Stimulated activated CD4-positive, alpha-beta T cell treated with anti-CD3 and anti-CD28 coated beads, Interleukin-12 subunit alpha, Interleukin-12 subunit beta, amount 100 ng/mL, for 24 hours (primary cell): Measurements from ENCODE around the gene NOL6.
"Not testable (repeated sequence)": the region's sequence is repeated elsewhere in the genome, so short reads cannot be mapped to it uniquely, and the experiment has no call there.

Experiments
- DNase-seq, 2 experiments: peaks; one replicate each; pipeline ENCODE4 v3.0.0-alpha.2; 2020; ENCODE audit warnings: low read depth in 2 of 2

NOL6 gene

DNA sequence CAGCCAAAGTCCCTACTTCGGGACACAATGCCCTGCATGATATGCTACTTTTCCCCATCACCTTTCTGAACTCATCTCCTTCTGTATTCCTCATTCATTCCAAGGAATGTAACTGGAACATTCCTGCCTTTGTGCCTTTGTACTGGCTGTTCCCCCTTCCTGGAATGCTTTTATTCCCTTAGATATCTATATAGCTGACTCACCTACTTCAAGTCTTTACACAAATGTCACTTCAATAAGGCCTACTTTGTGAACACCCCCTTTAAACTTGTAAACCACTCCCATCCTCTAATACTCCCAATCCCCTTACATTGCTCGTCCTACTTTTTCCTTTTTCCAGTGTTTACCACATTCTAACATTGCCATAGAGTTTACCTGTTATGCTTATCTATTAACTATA lies 2.4 kb downstream of the NOL6 start:
- no peak for DNase-seq

DNA sequence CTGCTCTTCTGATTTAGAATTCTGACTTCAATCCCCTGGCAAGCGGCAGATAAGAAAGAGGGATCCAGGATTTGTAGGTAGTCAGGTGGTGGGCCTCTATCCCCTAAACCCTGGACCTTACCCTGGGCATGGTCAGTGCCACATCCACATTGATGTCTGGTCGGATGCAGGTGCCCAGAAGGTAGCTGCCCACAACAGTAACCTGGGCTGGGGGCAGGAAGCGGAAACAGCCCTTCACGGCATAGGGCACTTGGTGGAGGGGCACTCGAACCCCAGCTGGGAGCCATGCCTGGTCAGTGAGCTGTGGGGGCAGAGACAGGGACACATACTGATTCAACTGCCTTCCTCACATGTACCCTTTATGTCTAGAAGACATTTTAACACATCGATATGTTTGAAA lies 3.8 kb downstream of the NOL6 start:
- no peak for DNase-seq

DNA sequence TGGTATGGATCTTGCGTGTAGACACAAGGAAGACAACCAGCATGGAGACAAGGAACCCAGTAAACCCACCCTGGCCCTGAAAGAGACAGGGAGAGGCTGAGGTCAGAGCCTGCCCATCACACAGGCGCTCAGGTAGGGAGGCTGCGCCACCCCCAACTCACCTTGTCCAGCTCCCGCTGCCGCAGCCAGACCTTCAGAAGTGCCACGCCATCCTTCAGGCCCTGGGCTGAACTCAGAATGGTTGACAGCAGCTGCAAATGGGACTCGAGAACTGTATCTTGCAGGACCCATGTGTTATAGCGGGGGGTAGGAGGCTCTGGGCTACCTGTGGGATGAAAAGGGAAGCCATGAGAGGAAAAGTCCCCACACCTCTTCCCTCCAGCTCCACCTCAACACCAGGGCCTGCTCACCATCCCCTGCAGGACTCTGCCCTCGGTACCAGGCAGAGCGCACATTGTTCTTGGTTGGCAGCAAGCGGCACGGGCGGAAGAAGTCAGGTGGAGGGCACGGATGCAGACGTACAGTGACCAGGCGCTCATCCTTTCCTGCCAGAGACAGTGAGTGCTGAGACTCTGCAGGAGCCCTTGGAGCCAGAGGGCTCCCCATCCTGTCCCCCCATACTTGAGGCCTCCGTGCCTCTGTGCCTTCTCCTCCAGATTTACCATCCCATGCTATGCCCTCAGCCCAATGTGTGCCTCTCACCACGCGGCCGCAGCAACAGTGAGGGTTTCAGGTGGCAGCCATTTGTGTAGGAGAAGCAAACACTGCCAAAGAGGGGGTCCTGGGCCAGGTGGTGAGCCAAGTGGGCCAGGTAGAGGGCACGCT lies 4.7 kb downstream of the NOL6 start:
- no peak for DNase-seq

DNA sequence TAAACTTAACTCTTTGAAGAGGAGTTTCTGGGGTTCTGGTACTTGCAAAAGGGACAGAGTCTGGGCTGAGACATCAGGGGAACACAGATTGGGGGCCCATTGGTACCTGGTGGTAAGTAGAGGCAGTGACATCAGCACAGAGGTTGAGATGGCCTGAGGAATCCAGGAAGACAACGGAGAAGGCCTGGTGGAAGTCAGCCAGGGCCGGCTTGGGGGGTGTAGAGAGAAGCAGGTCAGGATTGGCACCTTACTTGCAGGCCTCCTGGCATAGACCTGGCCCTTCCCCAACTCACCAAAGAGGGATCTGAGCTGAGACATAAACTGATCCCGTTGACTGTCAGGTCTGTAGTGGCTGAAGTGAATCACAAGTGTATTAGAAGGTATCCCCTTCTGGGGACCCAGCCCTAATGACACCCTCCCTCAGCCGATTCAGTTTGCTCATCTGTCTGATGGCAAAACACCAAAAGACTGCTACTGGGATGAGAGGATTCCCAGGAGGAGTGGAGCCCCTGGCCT lies 5.5 kb downstream of the NOL6 start:
- DNase-seq = no peak

DNA sequence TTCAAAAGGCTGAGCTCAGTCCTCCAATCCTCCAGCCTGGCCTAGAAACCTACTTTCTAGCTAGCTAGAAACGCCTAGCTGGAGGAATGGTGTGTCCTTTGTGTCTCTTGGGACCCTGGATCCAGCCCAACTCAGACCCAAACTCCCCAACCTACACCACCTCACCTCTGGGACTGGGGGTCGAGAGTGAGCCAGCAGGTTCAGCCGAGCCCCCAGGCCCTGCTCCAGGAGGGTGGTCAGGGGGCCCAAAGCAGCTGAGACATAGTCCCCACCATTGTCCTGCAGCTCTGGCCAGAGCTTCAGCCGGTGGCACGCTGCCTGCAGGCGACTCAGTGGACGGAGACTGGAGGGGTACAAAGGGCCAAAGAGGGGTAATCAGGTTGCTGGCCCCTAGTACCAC lies 6.2 kb downstream of the NOL6 start:
- DNase-seq = no peak

DNA sequence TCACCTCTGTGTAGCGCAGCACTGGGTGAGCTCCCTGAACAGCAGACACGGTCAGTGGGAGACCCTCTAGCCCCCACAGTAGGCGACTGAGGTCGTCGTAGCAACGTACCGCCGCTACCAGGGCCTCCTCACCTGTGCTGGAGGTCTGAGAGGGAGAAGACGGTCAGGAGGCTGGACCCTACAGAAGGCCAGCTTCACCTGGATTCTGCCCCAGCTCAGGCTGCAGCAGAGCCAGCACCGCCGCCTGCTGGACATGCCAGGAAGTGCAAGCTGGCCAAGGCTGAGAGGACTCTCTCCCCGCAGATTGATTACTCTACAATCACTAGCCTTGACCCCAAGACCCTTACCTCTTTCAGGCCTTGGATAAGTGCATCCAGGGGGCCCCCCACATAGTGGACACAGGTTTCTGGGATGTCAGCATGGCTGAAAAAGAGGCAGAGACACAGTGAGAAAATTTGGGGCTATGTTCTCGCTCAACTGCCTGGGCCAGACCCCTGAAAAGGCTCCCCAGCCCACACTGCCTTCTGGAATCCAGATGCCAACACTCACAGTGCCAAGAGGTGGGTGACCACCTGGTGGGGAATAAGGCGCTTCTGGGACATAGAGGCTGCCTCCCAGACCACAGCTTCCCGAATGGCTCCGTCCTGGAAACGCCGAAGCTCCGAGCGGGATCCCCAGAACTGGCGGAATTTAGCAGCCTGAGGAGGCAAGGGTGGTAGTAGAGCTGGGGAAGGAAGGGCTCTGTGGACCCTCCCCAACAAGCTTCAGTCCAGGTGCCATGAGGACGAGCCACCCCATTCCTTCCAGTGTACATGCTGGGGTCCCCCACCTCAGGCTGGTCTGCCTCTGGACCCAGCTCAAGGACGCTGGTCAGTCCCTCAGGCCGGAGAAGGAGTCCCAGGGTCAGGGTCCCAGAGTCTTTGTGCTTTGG lies 6.9 kb downstream of the NOL6 start:
- DNase-seq = peak in 1 of 2 experiments; percentile 66

DNA sequence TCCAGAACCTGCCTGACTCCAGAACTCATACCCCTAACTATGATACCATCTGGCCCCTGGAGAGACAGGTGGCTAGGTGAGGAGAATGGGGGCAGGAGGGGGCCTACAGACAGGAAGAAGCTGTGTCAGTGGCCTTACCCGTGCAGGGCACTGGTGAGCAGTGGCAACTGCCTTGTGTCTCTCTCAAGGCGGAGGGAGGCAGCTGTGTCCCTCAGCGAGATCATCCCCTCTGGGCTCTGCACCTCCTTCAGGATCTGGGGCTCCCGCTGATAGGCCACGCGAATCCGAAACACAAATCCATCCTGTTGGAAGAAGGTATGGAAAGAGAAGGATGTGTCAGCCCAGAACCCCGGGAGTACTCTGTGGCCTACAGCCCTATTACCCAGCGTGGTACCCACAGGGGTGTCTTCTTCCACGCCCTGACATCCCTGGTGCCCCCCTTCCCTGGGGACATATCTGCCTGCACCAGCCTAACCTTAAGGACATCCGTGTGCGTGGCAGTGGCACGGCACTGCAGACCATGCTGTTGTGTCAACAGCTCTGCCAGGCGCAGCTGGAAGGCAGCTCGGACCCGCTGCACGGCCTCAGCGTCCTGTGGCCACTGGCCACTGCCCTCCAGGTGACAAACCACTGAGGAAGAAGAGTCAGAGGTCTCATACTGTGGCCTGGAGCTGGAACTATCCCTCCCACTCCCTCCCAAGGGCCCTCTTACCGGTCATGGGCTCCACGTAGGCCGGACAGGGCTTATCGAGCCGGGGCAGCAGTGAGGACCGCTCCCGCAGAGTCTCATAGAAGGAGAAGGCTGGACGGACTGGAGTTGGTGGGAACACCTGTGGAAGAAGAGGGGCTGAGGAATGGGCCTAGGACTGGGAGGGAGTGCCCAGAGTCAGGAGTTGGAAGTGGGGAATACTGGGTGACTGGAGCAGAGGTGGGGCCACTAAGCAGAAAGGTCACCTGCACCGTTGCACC lies 7.8 kb downstream of the NOL6 start:
- no peak for DNase-seq

DNA sequence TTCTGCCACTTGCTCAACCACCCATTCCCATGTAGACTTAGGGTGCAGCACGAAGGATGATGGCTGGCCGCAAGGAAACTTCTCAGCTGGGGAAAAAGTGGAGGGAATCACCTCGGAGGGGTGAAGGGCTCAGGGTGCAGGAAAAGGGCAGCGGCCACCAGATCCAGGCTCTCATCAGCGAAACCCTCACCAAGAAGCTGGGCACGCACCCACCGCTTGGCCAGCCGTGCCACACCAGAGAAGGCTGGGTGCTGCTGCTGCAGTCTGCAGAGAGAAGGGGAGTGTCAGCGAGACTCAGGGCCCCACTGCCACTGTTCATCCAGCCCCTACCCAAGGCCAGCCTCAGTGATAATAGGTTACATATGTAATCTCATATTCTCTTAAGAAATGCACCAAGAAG lies 8.6 kb downstream of the NOL6 start:
- DNase-seq = no peak

DNA sequence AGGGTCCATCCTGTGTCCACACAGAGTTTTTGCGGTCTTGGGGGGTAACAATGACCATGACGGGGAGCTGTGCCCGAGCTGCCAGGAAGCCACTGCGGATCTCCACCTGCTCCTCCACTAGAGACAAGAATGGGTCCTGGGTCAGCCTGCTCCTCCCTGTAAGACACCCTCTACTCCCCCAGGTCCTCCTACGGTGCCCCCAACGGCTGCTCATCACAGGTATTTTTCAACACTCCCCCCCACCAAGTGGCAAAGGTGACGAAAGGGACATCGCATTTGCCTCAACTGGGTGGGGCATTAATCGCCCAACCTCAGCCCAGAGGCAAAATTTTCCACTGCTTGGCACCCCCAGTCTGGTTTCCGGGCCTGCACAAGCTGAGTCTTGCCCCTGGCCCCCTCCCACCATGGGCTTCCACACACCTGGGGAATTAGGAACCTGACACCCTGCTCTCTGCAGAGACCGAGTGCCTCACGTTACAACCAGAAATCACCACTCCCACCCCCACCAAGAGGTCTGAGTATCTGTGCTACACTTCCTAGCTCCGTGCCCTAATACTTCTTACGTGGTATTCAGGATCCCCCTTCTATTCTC lies 9.6 kb downstream of the NOL6 start:
- DNase-seq = no peak

DNA sequence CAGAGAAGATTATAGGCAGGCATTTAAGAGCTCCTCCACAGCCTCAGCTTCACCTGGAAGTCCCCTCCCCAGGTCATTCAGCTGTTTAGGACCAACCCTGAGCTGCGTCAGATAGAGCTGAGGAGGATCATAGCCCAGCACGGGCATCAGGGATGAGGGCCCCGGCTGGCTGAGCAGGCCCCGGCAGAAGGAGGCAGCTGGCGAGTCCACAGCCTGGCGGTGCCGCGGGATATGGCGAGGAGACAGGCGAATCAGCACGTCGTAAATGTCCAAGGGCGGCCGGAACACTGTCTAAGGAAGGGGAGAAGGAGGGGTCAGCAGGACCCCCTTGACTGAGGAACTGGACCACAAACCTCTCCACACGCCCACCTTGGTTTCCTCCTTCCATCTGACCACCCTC lies 10.6 kb downstream of the NOL6 start:
- no peak for DNase-seq

DNA sequence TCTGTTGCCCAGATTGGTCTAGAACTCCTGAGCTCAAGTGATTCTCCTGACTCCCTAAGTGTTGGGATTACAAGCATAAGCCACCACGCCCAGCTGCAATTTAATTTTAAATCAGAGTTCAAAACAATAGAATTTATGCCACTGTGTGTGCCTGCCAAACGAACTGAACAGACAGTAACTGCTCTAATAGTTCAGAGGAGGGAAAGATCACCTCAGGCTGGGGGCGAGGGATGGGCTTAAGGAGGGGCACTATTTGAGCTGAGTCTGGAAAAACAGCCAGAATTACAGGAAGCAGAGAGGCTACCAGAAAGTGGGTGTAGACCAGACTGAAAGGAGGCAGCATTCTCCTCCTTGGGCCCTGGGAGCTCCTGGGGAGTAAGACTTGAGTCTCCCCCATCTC lies 12.2 kb downstream of the NOL6 start:
- DNase-seq = no peak

DNA sequence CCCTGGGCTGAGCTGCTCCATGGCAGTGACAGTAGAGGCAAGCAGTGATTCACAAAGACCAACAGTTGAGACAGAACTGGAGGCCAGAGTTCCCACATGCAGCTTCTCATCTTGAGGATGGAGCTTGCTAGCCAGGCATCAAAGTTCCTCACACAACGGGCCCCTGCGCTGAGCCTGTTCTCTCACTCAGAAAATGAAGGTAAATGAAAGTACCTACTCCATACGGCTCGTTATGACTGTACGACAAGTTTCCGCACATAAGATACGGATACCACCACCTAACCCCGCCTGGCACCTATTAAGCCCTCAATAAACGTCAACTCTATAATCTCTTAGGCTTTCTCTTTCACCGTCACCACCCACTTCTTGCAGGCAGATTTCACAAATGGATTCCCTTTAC lies 12.9 kb downstream of the NOL6 start:
- DNase-seq = no peak

DNA sequence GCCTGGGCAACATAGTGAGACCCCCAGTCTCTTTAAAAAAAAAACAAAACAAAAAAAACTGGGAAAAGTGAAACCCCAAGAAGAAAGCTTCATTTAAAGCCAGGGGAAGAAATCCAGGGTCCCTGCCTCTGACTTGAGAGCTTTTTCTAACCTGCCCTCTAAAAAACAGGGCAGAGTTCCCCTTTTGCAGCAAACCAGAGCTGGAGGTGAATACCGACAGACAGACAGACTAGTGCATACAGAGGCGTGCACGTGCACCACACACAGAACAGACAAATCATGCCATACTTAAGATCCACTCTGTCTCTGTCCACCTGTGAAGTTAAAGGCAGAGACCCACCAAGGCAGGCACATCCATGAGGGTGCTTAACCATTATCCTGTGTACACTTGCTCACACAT lies 14.6 kb downstream of the NOL6 start:
- DNase-seq = no peak

DNA sequence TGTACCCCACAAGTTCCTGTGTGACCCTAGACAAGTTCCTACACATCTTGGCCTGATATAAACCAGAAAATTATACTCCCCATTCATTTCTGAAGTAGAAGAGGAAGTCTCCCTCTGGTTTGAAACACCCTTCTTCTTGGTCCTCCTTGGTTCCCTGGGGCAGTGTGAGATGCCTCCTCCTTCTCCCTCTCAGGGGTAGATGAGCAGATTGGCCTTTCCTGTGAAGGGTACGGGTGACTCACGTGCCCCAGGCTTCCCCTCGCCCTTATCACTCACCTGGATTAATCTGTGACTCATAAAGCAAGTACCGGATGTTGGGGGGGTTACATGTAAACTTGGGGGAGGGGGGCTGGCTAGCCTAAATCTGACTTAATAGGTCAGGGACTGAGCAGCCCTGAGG lies 15.3 kb downstream of the NOL6 start:
- DNase-seq = peak in 1 of 2 experiments; percentile 26

DNA sequence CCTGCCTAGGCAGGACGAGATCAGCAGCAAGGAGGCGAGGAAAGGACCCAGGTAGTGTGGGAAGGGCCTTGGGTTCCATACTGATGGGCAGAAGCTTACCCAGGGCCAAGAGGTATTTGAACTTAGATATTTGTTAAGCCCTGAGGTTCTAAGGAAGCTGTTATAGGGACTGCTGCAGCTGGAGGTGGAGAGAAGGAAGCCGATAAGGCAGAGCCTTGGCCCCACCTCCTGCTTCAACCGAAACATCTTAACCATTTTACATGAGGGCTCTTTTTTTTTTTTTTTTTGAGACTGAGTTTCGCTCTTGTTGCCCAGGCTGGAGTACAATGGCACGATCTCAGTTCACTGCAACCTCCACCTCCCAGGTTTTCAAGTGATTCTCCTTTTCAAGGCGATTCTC lies 17.8 kb downstream of the NOL6 start:
- no peak for DNase-seq

DNA sequence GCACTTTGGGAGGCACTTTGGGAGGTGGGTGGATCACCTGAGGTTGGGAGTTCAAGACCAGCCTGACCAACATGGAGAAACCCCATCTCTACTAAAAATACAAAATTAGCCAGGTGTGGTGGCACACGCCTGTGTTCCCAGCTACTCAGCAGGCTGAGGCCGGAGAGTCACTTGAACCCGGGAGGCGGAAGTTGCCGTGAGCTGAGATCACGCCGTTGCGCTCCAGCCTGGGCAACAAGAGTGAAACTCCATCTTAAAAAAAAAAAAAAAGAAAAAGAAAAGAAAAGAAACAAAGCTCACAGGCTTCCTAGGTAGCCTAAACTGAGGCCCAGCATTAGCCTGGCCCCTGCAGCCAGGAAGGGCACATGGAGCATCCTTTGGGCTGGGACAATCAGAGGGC lies 18.3 kb downstream of the NOL6 start:
- DNase-seq = not testable (repeated sequence)

DNA sequence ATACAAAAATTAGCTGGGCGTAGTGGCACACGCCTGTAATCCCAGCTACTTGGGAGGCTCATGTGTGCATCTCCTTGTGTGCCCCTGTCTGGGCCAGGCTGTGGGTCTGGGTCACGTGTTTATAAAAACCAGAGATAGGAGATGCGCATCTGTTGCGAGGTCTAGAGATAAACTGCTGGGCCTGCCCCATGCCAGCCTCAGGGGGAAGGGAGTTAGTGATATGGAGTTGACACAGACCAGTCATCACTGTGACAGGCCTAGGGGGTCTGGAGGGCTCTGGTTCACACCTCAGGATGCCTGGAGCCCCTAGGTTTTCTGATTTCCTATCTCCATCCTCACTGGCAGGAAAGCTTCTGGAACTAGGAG lies 19.1 kb downstream of the NOL6 start:
- DNase-seq = not testable (repeated sequence)

DNA sequence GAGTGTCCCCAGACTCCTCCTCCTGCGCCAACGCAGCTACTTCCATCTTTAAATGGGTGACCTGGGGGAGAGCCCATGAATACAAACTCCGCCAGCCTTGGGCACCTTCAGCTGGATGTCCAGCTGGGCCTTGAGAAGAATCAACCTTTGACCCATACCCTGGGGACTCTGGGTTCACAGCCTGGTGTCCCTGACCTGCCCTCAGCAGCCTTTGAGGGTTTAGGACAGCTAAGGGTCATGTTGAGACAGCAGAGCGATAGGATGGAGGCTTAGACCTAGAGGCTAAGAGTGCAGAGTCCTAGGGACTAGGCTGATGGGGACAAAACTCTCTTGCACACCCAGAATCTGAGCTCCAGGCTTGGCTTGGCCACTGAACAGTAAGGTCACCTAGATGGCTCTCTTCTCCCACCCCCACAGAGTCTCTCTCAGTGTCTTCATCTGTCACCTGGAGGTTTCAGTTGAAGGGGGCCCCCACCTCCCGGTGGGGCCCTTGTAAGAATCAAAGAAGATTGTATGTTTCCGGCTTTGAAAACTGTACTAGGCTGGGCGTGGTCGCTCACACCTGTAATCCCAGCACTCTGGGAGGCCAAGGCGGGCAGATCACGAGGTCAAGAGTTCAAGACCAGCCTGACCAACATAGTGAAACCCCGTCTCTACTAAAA lies 19.6 kb downstream of the NOL6 start:
- DNase-seq = no peak

DNA sequence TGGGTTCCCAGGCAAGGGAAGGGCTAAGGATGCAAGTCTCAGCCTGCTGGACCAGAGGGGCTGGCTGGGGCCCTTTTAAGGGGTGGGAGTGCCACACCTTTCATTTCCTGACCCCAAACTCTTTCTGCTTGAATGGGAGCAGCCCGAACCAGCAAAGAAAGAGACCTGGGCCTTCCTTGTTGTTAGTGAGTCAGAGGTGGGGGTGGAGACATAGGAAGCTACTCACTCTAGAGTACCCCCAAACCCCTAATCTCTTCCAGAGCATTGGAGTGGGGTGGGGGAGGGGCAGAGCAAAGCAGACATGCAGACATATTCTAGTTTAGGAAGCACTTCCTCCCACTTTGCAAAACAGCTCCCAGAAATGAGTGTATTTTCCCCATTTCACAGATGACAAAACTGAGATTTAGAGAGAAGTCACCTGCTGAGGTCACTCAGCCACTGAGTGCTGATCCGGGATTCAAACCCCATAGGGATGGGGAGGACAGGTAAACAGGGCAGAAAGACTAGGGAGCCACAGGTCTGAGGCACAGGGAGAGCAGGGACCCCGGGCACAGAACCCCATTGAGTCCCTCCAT lies 20.4 kb downstream of the NOL6 start:
- no peak for DNase-seq

DNA sequence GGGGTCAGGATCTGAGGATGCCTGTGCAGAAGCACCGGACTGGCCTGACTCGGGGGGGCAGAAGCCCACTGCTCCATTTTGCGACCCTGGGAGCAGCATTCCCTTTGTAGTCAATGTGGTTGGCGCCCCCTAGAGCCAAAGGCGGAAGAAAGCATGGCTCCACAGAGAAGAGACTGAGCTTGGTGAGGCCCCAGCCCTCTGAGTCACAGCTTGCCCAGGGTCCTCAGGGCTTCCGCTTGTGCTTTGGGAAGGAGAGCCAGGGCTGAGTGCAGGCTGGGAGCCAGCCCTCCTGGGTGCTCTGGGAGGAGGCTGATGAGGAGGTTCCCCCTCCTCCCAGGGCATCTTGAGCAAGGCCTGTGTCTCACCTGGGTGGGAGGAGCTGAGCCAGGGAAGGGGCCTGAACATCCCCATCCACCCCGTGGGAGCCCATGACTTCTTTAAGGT lies 20.9 kb downstream of the NOL6 start:
- DNase-seq = no peak
